GM12878 (cell line): ENCODE results near the gene USH2A.

Experiments used
- CTCF ChIP-seq, 3 experiments: IDR thresholded peaks in 2 of 3; conservative IDR thresholded peaks in 1 of 3; 2 replicates each; pipeline ENCODE4 v1.5.1; 2011; ENCODE audit warnings: low read depth in 3 of 3, low read length in 3 of 3, mild to moderate bottlenecking in 3 of 3, control low read depth in 2 of 3, moderate library complexity in 2 of 3, inconsistent platforms in 1 of 3, mixed read lengths in 1 of 3; ENCODE audit not compliant: control insufficient read depth in 2 of 3, insufficient read depth in 1 of 3; ENCODE audit errors: extremely low read depth in 1 of 3
- NBN ChIP-seq: fragments of 450-650 bp; IDR thresholded peaks from 2 replicates; pipeline ENCODE4 v1.6.1; 2016

DNA sequence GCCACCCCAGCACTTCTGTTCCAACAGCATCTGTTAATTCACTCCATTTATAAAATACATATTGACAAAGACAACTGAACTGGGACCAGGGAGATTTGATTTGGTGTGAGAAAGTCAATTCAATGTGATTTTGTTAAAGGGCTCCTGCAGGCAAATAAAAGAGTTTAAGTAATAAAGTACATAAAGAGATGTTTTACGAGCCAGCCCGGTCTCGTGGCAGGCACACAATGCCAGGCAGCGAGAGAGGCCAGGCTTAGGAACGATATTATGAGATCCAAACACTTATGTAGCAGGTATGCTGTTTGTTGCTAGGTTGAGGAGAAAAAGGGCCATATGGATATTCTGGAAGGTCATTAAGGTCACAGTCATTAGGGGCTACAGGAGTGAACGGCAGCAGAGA, 629.1 kb downstream of the USH2A start:
- no peak for TF ChIP-seq NBN
- TF ChIP-seq CTCF (IDR thresholded peaks at IDR 0.05 in 2 of 3, conservative IDR thresholded peaks at IDR 0.05 in 1 of 3; ENCODE audit: control insufficient read depth in 2 of 3, extremely low read depth in 1 of 3, insufficient read depth in 1 of 3, low read depth in 3 of 3, low read length in 3 of 3), result no peak
